Mammary epithelial cell (primary cell): ENCODE results near the gene AP3S2.

Experiments used
- CTCF ChIP-seq, 2 donors: IDR thresholded peaks in 1 of 2; conservative IDR thresholded peaks in 1 of 2; 2 replicates each; pipeline ENCODE4 v1.5.1; 2011 to 2012; ENCODE audit warnings: inconsistent platforms in 2 of 2, low read length in 2 of 2, mild to moderate bottlenecking in 2 of 2, control low read depth in 1 of 2, low read depth in 1 of 2; ENCODE audit not compliant: insufficient read depth in 1 of 2; ENCODE audit errors: extremely low read depth in 1 of 2
- EZH2 ChIP-seq: IDR thresholded peaks from 2 replicates; pipeline ENCODE4 v1.6.1; 2012; ENCODE audit warnings: low read length, inconsistent platforms, borderline replicate concordance

GRCh38 chr15:89893027-89893426, 767 bp downstream of the AP3S2 start:
- TF ChIP-seq CTCF (conservative IDR thresholded peaks at IDR 0.05 in 1 of 2, IDR thresholded peaks at IDR 0.05 in 1 of 2; ENCODE audit: extremely low read depth in 1 of 2, insufficient read depth in 1 of 2, low read depth in 1 of 2, low read length in 2 of 2) (no peak), EZH2 (no peak)
